ENCODE measurements around the gene ZNF428.
A peak's percentile ranks its signal among the peaks of the same experiment; 100 is the strongest.

Gene ZNF428

DNA sequence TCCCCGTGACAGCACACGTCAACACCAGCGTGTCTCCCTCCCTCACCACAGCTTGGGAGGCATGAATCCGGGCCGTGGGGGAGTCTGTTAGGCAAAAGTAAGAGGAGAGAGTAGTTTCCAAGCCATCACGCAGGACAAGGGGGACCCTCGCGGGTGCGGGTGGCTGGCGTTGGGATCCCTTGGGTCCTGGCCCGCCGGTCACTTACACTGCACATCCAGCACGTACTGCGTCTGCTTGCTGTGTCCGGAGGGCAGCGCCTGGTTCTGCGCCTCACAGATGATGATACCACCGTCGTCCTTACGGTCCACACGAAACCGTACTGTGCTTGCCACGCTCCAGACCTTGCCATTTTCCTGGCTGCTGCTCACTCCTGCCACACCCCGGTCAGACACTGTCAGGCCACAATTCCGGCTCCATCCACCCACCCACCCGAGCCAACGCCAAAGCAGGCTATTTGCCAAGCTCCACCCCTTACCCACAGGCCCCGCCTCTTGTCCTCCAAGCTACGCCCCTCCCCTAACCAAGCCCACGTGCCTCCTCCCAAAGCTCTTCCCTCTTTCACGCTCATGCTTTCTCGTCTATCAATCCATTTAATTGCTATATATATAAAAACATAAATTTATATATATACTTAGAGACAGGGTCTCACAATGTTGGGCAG lies 6.6 kb upstream of the ZNF428 start:
- Histone ChIP-seq H3K4me1 (ENCODE audit: insufficient read depth, low read length) (no peaks in the 10 kb centered on the region), H3K27ac (ENCODE audit: low read length) (no peak overlapping the region), H3K9me3 (ENCODE audit: insufficient read depth, low read depth, low read length) (no peaks in the 10 kb centered on the region), H3K4me3 (ENCODE audit: low read length) (no peak overlapping the region), H3K9ac (ENCODE audit: low read depth, low read length) (no peak overlapping the region), H3K36me3 (ENCODE audit: insufficient read depth, low read depth, low read length) (no peaks in the 10 kb centered on the region; the same call in 1 of the 2 replicates), H3K27me3 (ENCODE audit: insufficient read depth, low read length) (peaks cover 10% of the 10 kb centered on the region; the same call in 1 of the 2 replicates)

DNA sequence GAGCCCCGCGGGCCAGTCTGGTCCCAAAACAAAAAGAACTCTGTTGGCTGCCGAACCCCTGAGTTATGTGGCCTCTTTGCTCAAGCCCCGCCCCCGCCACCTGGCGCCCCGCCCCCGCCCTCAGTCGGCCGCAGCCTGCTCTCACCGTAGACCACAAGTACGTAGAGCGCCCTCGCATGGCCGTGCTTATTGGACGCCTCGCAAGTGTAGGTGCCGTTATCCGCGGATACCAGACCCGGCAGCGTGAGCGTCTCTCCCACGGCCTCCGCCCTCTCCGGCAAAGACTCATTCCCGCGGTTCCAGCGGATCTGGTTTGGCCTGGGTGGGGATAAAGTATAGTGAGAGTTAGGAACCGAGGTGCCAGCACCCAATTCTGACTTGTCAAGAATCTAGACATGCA lies 5.5 kb upstream of the ZNF428 start:
- no peak overlapping the region for H3K27ac ChIP-seq (ENCODE audit: low read length)
- peaks cover 10% of the 10 kb centered on the region; the same call in 1 of the 2 replicates for H3K27me3 ChIP-seq (ENCODE audit: insufficient read depth, low read length)
- H3K4me3 ChIP-seq (ENCODE audit: low read length), result no peak overlapping the region
- no peaks in the 10 kb centered on the region; the same call in 1 of the 2 replicates for H3K36me3 ChIP-seq (ENCODE audit: insufficient read depth, low read depth, low read length)
- no peaks in the 10 kb centered on the region for H3K4me1 ChIP-seq (ENCODE audit: insufficient read depth, low read length)
- no peaks in the 10 kb centered on the region for H3K9me3 ChIP-seq (ENCODE audit: insufficient read depth, low read depth, low read length)
- no peak overlapping the region for H3K9ac ChIP-seq (ENCODE audit: low read depth, low read length)

DNA sequence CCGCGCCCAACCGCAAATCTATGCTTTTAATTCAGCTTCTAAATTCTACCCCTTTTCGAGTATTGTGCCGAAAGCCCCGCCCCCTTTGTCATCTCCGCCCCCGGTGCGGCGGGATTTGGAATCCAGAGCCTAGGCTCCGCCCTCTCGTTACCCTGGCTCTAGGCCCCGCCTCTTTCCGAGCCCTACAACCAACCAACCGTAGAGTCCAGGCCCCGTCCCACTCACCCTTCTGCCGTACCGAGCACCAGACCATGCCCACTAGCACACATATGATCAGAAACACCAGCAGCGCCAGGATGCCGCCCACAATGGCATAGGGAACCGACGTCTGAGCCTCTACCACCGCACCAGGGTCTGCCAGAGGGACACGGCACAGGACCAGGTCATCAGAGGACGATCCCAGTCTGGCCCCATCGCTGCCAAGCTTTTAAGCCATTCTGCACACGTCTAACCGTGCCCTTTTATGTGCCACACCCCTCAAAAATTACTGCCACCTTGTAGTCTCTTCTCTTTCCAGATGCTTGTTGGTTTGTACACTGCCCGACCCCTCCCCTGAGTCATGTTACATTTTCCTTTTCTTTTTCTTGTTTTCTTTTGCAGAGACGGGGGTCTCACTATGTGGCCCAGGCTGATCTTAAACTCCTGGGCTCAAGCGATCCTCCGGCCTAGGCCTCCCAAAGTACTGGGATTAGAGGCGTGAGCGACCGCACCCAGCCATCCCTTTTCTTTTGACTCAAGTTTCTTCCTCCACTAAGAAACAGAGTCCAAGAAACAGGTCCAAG lies 4.7 kb upstream of the ZNF428 start:
- H3K4me1 ChIP-seq (ENCODE audit: insufficient read depth, low read length), result no peaks in the 10 kb centered on the region
- no peak overlapping the region for H3K9ac ChIP-seq (ENCODE audit: low read depth, low read length)
- H3K27ac ChIP-seq (ENCODE audit: low read length), result no peak overlapping the region
- peaks cover 10% of the 10 kb centered on the region; the same call in 1 of the 2 replicates for H3K27me3 ChIP-seq (ENCODE audit: insufficient read depth, low read length)
- no peaks in the 10 kb centered on the region for H3K9me3 ChIP-seq (ENCODE audit: insufficient read depth, low read depth, low read length)
- H3K4me3 ChIP-seq (ENCODE audit: low read length), result no peak overlapping the region
- H3K36me3 ChIP-seq (ENCODE audit: insufficient read depth, low read depth, low read length), result no peaks in the 10 kb centered on the region; the same call in 1 of the 2 replicates

DNA sequence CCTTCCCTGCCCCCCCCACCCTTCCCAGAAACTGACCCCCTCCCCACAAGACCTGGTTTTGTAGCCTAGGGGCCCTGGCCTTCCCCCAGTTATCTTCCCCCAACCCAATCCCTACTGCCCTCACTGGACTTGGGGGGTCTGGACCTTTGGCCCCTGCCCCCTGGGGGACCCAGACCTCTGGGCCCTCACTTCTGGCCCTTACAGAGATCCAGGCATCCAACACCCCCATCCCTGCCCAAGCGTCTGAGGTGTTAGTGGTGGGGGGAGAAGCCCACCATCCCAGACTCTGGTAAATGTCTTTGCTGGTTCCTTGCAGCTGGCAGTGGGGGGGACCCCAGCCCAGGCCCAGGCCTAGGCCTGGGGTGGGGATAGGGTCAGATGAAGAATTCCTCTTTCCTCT lies 3.5 kb upstream of the ZNF428 start:
- no peak overlapping the region for H3K4me3 ChIP-seq (ENCODE audit: low read length)
- H3K36me3 ChIP-seq (ENCODE audit: insufficient read depth, low read depth, low read length), result no peaks in the 10 kb centered on the region; the same call in 1 of the 2 replicates
- no peak overlapping the region for H3K27ac ChIP-seq (ENCODE audit: low read length)
- H3K9ac ChIP-seq (ENCODE audit: low read depth, low read length), result no peak overlapping the region
- peaks cover 10% of the 10 kb centered on the region; the same call in 1 of the 2 replicates for H3K27me3 ChIP-seq (ENCODE audit: insufficient read depth, low read length)
- H3K9me3 ChIP-seq (ENCODE audit: insufficient read depth, low read depth, low read length), result no peaks in the 10 kb centered on the region
- H3K4me1 ChIP-seq (ENCODE audit: insufficient read depth, low read length), result no peaks in the 10 kb centered on the region; the same call in 1 of the 2 replicates

DNA sequence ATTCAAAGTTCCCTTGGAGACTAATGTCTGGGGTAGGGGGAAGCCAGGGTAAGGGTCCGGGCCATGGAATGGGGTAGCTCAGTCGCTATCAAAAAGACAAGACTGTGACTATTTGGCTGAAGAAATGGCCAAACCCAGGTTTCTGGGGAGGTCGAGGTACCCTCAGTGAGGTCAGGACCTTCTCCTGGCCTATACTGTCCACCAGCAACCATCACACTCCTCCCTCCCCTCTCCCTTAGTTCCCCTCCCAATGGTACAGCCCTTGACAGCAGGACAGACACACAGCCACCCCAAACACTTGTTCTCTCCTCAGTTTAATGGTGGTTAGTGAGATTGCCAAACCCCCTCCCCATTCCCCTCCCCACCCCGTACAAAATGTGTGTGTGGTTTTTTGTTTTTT lies 2.6 kb upstream of the ZNF428 start:
- Histone ChIP-seq H3K4me3 (ENCODE audit: low read length) (no peak overlapping the region), H3K36me3 (ENCODE audit: insufficient read depth, low read depth, low read length) (no peaks in the 10 kb centered on the region; the same call in 1 of the 2 replicates), H3K27ac (ENCODE audit: low read length) (no peak overlapping the region), H3K27me3 (ENCODE audit: insufficient read depth, low read length) (peaks cover 4% of the 10 kb centered on the region; the same call in 1 of the 2 replicates), H3K9me3 (ENCODE audit: insufficient read depth, low read depth, low read length) (no peaks in the 10 kb centered on the region), H3K9ac (ENCODE audit: low read depth, low read length) (no peak overlapping the region), H3K4me1 (ENCODE audit: insufficient read depth, low read length) (no peaks in the 10 kb centered on the region; the same call in 1 of the 2 replicates)

DNA sequence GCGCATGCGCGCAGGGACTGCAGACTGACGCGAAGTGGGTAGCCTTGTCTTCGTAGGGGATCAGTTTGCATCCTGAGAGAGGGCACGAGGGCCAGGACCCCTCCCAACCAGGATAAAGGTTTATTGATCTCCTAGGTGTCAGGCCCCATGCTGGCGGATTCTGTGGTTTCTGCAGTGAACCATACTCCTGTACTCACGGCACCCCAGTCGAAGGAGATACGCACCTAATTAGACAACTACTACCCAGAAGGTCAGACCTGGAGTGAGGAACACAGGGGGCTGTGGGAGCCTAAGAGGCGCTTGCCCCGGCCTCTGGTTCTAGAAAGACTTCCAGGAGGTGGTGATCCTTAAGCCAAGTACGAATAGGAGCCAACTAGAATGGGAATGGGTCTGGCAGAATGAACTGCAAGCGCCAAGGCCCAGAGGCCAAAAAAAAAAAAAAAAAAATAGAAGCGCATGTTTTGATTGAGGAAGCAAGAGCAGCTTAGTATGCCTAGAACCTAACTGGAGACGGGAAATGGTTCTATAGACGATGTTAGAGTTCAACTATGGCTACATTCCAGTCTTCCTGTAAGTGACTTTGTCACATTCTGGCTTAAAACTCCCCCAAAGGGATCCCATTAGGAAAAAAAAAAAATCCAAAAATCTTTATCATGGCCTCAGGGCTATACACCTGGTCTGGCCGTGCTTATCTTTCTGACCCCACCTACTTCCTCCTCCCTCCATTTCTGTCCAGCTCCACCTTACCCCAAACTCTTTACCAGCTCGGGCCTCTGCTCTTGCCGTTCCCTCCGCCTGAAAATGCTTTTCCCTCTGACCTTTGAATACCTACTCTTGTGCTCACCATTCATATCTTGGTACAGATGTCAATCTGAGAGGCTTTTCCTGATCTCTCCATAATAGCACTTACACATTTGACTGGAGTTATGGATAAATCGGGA lies 902 bp upstream of the ZNF428 start:
- Histone ChIP-seq H3K9me3 (ENCODE audit: insufficient read depth, low read depth, low read length) (no peaks in the 10 kb centered on the region), H3K27me3 (ENCODE audit: insufficient read depth, low read length) (no peaks in the 10 kb centered on the region), H3K4me1 (ENCODE audit: insufficient read depth, low read length) (no peaks in the 10 kb centered on the region; the same call in 1 of the 2 replicates), H3K9ac (ENCODE audit: low read depth, low read length) (peak overlapping the region; percentile 81; the same call in 1 of the 2 replicates), H3K36me3 (ENCODE audit: insufficient read depth, low read depth, low read length) (no peaks in the 10 kb centered on the region; the same call in 1 of the 2 replicates), H3K27ac (ENCODE audit: low read length) (peak overlapping the region; percentile 57), H3K4me3 (ENCODE audit: low read length) (peak overlapping the region; percentile 71; the same call in 1 of the 2 replicates)

DNA sequence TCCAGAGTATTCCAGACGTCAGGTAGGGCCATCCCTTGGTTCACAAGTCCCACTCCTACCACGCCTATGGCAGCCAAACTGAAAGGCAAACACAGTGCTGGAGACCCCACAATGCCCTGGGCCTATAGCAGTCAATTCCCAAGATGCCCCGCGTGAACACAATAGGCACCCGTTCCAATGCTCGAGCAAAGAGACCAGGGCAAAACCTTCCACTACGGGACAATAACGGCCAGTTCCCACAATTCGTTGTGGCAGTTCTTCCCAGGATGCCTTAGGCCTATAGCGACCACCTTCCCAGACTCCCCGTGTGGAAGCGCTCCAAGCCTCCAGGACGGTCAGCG lies 538 bp downstream of the ZNF428 start:
- Histone ChIP-seq H3K9ac (ENCODE audit: low read depth, low read length) (peak overlapping the region; percentile 81), H3K27me3 (ENCODE audit: insufficient read depth, low read length) (no peaks in the 10 kb centered on the region), H3K9me3 (ENCODE audit: insufficient read depth, low read depth, low read length) (no peaks in the 10 kb centered on the region), H3K36me3 (ENCODE audit: insufficient read depth, low read depth, low read length) (peaks cover 2% of the 10 kb centered on the region), H3K4me3 (ENCODE audit: low read length) (peak overlapping the region; percentile 71), H3K27ac (ENCODE audit: low read length) (peak overlapping the region; percentile 57), H3K4me1 (ENCODE audit: insufficient read depth, low read length) (no peaks in the 10 kb centered on the region; the same call in 1 of the 2 replicates)

DNA sequence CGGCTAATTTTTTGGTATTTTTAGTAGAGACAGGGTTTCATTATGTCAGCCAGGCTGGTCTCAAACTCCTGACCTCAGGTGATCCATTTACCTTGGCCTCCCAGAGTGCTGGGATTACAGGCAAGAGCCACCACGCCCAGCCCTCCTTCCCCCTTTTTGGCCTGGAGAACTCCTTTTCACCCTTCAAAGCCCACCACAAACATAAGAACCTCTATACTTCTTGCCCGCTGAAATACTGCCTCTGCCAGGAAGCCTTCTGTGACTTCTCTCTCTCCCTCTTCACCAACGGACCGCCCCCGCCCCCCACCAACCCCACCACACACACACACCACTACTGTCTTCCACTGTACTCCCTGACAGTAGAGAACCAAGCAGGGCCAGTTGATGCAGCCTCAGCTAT lies 2.5 kb downstream of the ZNF428 start:
- H3K27me3 ChIP-seq (ENCODE audit: insufficient read depth, low read length), result no peaks in the 10 kb centered on the region
- no peak overlapping the region for H3K4me3 ChIP-seq (ENCODE audit: low read length)
- no peaks in the 10 kb centered on the region; the same call in 1 of the 2 replicates for H3K4me1 ChIP-seq (ENCODE audit: insufficient read depth, low read length)
- H3K9ac ChIP-seq (ENCODE audit: low read depth, low read length), result no peak overlapping the region
- no peaks in the 10 kb centered on the region for H3K9me3 ChIP-seq (ENCODE audit: insufficient read depth, low read depth, low read length)
- peaks cover 22% of the 10 kb centered on the region for H3K36me3 ChIP-seq (ENCODE audit: insufficient read depth, low read depth, low read length)
- no peak overlapping the region for H3K27ac ChIP-seq (ENCODE audit: low read length)

DNA sequence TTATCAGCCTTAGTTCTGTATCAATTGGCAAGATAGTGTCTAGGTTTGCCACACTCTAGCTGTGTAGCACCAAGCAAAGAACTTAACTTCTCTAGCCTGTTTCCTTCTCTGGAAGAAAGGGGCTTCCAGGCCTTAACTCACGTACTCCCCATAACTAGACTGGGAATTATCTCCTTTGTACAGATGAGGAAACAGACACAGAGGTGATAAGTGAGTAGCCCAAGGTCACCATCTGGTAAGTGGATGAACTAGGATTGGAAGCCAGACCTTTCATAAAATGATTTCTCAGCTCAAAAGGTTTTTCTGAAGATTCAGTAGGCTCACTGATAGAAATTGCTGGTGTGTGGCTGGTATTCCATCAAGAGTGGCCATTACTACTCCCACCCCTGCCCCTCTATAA lies 3.1 kb downstream of the ZNF428 start:
- H3K9ac ChIP-seq (ENCODE audit: low read depth, low read length), result no peak overlapping the region

DNA sequence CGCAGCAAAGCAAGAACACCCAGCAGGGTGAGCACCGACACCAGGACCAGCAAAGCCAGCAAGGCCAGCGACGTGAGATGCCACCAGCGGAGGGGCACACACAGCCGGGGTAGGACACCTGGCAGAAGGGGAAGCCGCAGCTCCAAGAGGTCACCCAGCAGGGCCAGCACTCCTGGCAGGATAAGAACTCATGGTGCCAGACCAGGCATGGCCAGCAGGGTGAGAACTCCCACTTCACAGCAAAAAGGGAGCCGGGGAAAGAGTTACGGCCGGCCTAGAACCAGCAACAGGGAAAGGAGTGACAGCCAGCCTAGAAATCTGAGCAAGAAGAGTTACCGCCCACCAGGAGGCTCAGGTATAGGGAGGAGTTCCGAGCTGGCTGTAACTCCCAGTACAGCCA lies 7.1 kb downstream of the ZNF428 start:
- no peak overlapping the region for H3K4me3 ChIP-seq (ENCODE audit: low read length)
- no peaks in the 10 kb centered on the region for H3K27me3 ChIP-seq (ENCODE audit: insufficient read depth, low read length)
- no peak overlapping the region for H3K27ac ChIP-seq (ENCODE audit: low read length)
- no peaks in the 10 kb centered on the region for H3K4me1 ChIP-seq (ENCODE audit: insufficient read depth, low read length)
- peaks cover 30% of the 10 kb centered on the region for H3K36me3 ChIP-seq (ENCODE audit: insufficient read depth, low read depth, low read length)
- no peak overlapping the region for H3K9ac ChIP-seq (ENCODE audit: low read depth, low read length)
- no peaks in the 10 kb centered on the region for H3K9me3 ChIP-seq (ENCODE audit: insufficient read depth, low read depth, low read length)

More for the DNA sequence above, 3.1 kb downstream of the ZNF428 start:
- H3K9me3 ChIP-seq (ENCODE audit: insufficient read depth, low read depth, low read length), result no peaks in the 10 kb centered on the region
- no peak overlapping the region for H3K27ac ChIP-seq (ENCODE audit: low read length)
- peaks cover 26% of the 10 kb centered on the region for H3K36me3 ChIP-seq (ENCODE audit: insufficient read depth, low read depth, low read length)
- H3K4me3 ChIP-seq (ENCODE audit: low read length), result no peak overlapping the region; the same call in 1 of the 2 replicates
- no peaks in the 10 kb centered on the region; the same call in 1 of the 2 replicates for H3K4me1 ChIP-seq (ENCODE audit: insufficient read depth, low read length)
- H3K27me3 ChIP-seq (ENCODE audit: insufficient read depth, low read length), result no peaks in the 10 kb centered on the region

DNA sequence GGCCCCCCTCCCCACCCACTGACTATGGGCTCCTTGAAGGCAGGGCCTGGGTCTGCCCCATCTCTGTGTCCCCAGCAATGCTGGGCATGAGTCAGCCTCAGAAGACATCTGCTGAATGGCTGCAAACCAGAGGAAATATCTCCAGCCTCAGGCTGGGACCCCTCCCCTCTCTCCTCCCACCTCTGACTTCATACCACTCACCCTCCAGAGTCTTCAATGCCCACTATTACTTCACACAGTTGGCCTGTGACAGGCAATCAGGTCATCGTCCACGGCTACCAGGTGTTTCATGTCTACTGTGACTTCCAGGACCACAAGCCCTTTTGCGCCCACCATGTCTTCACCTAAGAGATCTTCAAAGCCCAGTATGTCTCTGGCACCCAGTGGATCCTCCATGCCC lies 7.6 kb downstream of the ZNF428 start, which contains the start of gene SRRM5:
TSS of gene SRRM5 (plus strand) at position 301 of the 400 bp plus-strand sequence. CDS start at position 335, 34 bp downstream.
- H3K36me3 ChIP-seq (ENCODE audit: insufficient read depth, low read depth, low read length), result peaks cover 30% of the 10 kb centered on the region
- H3K27ac ChIP-seq (ENCODE audit: low read length), result no peak within 1 kb of the TSS
- no peaks in the 10 kb centered on the region for H3K4me1 ChIP-seq (ENCODE audit: insufficient read depth, low read length)
- H3K9ac ChIP-seq (ENCODE audit: low read depth, low read length), result no peak within 1 kb of the TSS
- no peak within 1 kb of the TSS for H3K4me3 ChIP-seq (ENCODE audit: low read length)
- H3K27me3 ChIP-seq (ENCODE audit: insufficient read depth, low read length), result no peaks in the 10 kb centered on the region
- H3K9me3 ChIP-seq (ENCODE audit: insufficient read depth, low read depth, low read length), result no peaks in the 10 kb centered on the region

All from iPS-20b (cell line).